ENCODE results near the gene PGAP3.
"Not testable (repeated sequence)": the region's sequence is repeated elsewhere in the genome, so short reads cannot be mapped to it uniquely, and the experiment has no call there.

The PGAP3 gene

DNA sequence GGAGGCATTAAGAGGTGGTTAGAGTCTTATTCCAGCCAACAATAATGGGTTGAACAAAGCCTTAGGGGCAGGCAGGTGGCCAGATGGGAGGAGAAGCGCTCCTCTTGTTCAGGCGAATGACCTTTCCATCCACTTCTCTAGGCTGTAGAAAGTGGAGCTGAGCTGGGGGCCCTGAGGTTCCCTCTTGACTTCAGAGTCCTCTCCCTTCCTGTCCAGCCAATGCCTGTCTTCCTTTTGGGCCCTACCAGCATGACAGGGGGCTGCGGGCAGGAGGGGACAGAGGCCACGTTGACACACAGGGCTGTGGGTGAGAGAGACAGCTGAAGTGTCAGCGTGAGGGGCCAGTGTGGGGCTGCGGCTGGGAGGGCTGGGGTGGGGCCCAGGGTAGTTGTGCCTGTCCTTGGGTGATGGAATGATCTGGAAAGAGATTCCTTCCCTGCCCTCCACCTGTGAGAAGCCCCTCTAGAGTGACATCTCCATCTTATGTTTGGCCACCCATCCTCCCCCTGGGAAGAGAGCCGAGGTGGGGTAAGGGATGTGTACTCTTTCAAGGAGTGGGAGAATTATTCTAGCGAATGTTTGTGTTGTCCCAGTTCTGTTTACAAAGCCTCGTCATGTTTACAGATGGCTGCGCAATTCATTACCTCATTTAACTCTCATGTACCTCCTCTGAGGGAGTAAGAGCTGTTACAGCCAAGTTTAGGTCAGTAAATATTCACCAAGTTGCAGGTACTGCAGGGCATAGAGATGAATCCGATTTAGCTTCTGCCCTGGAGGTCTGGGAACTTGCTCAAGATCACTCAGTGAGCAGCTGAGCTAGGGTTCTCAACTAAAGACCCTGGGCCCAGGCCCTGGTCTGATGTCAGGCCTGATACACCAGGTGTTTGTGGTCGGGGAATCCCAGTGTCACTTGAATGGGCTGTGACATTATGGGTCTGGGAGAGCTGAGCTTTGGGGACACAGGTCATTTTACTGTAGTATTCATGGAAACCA is 15.3 kb upstream of the PGAP3 start:
- H3K4me3 ChIP-seq (ENCODE audit: low read depth, low read length), result no peak overlapping the region
- TF ChIP-seq MYC (IDR thresholded peaks at IDR 0.05; ENCODE audit: low read depth, low read length) (no peak), POLR2A (IDR thresholded peaks at IDR 0.05; ENCODE audit: extremely low read depth, insufficient read length) (no peak)
- TF ChIP-seq, protein P1, sequence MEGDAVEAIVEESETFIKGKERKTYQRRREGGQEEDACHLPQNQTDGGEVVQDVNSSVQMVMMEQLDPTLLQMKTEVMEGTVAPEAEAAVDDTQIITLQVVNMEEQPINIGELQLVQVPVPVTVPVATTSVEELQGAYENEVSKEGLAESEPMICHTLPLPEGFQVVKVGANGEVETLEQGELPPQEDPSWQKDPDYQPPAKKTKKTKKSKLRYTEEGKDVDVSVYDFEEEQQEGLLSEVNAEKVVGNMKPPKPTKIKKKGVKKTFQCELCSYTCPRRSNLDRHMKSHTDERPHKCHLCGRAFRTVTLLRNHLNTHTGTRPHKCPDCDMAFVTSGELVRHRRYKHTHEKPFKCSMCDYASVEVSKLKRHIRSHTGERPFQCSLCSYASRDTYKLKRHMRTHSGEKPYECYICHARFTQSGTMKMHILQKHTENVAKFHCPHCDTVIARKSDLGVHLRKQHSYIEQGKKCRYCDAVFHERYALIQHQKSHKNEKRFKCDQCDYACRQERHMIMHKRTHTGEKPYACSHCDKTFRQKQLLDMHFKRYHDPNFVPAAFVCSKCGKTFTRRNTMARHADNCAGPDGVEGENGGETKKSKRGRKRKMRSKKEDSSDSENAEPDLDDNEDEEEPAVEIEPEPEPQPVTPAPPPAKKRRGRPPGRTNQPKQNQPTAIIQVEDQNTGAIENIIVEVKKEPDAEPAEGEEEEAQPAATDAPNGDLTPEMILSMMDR (IDR thresholded peaks at IDR 0.05; ENCODE audit: low read depth, low read length), result no peak
- TF ChIP-seq, protein P2, sequence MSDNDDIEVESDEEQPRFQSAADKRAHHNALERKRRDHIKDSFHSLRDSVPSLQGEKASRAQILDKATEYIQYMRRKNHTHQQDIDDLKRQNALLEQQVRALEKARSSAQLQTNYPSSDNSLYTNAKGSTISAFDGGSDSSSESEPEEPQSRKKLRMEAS (IDR thresholded peaks at IDR 0.05; ENCODE audit: low read depth, low read length), result no peak
- DNase-seq (ENCODE audit: low read depth), result no peak

DNA sequence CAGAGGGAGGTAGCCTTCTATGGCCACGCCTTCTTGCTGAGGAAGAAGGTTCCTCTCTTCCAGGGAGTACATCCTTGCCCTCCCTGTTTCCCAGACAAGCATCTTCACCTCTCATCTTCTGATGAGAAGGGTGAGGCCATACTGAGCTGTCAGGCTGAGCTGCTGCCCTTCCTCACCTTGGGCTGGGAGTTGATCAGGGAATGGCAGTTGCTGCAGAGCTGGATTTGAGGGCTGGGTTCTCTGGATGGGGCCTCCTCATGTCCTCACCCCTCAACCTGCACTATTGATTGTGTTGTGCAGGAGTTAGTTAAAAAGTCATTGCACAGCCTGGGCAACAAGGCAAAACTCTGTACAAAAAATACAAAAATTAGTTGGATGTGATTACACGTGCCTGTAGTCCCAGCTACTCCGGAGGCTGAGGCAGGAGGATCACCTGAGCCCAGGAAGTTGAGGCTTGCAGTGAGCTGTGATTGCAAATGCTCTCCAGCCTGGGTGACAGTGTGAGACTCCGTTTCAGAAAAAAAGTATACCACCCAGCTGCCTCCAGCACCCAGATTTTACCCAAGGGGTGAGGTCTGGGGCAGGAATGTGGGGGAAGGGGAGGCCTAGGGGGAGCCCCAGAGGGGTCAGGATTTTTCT is 14.0 kb upstream of the PGAP3 start:
- H3K4me3 ChIP-seq (ENCODE audit: low read depth, low read length), result no peak overlapping the region
- no peak for DNase-seq (ENCODE audit: low read depth)
- TF ChIP-seq, protein P1 (IDR thresholded peaks at IDR 0.05; ENCODE audit: low read depth, low read length), result no peak
- no peak for TF ChIP-seq MYC (IDR thresholded peaks at IDR 0.05; ENCODE audit: low read depth, low read length)
- no peak for TF ChIP-seq POLR2A (IDR thresholded peaks at IDR 0.05; ENCODE audit: extremely low read depth, insufficient read length)
- TF ChIP-seq, protein P2 (IDR thresholded peaks at IDR 0.05; ENCODE audit: low read depth, low read length), result no peak

DNA sequence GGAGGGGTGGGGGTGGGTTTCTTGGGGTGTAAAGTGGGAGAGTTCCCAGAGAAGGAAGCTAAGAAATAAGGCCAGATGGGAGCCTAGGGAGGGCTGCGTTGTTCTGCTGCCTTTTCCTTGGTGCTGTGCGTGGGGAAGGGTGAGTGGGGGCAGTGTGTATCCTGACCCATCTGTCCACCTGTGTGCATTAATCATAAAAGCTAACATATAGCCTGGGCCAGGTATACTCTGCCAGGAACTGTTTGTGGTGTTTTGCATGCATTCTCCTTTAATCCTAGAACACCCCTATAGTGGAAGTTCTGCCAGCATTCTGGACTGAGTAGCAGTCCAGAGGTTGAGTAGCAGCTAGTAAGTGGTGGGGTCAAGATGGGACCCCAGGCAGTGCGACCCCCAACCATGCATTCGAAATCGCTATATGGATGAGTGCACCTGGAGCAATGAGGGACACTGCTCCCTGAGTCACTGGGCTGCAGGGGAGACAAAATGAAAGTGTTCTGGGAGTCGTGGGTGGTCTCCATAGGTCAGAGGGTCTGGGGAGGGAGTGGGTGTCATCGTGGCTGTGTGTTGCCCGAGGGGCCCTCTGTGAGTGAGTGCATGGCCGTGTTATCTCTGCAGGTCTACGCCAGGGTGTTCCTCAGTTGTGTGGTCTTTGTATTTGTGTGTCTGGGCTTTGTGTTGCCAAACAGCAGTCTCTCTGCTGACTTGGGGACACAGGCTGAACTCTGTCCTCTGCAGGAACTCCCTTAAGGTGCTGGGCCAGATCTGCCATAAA is 13.3 kb upstream of the PGAP3 start:
- DNase-seq (ENCODE audit: low read depth), result no peak
- H3K4me3 ChIP-seq (ENCODE audit: low read depth, low read length), result no peak overlapping the region
- TF ChIP-seq POLR2A (IDR thresholded peaks at IDR 0.05; ENCODE audit: extremely low read depth, insufficient read length), result no peak
- TF ChIP-seq, protein P2 (IDR thresholded peaks at IDR 0.05; ENCODE audit: low read depth, low read length), result no peak
- TF ChIP-seq, protein P1 (IDR thresholded peaks at IDR 0.05; ENCODE audit: low read depth, low read length), result no peak
- TF ChIP-seq MYC (IDR thresholded peaks at IDR 0.05; ENCODE audit: low read depth, low read length), result no peak

DNA sequence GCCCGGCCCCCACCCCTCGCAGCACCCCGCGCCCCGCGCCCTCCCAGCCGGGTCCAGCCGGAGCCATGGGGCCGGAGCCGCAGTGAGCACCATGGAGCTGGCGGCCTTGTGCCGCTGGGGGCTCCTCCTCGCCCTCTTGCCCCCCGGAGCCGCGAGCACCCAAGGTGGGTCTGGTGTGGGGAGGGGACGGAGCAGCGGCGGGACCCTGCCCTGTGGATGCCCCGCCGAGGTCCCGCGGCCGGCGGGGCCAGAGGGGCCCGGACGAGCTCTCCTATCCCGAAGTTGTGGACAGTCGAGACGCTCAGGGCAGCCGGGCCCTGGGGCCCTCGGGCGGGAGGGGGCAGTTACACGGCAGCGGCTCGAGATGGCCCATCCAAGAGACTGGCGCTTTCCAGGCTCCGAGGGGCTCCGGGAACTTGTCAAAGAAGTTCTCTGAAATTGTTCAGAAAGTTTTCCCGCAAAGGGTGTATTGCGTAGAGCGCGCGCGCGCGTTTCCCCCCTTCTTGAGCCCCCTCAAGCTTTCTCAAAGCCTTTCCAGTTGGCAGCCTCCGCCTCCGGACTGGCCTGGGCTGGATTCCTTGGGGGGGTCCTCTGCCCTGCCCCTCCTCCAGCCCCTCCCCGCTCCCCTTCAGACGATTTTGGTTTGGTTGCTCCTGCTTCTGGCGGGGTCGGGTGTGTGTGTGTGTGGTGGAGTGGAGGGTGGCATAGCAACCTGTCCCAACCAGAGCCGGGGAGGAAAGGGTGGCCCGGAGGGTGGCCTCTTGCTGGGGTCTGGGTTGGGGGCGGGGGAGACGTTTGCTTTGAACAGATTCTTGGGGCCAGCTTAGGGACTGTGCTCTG is 12.5 kb upstream of the PGAP3 start:
- DNase-seq (ENCODE audit: low read depth), result no peak
- TF ChIP-seq MYC (IDR thresholded peaks at IDR 0.05; ENCODE audit: low read depth, low read length) (no peak), POLR2A (IDR thresholded peaks at IDR 0.05; ENCODE audit: extremely low read depth, insufficient read length) (no peak)
- TF ChIP-seq, protein P2 (IDR thresholded peaks at IDR 0.05; ENCODE audit: low read depth, low read length), result no peak
- TF ChIP-seq, protein P1 (IDR thresholded peaks at IDR 0.05; ENCODE audit: low read depth, low read length), result no peak
- no peak overlapping the region for H3K4me3 ChIP-seq (ENCODE audit: low read depth, low read length)

DNA sequence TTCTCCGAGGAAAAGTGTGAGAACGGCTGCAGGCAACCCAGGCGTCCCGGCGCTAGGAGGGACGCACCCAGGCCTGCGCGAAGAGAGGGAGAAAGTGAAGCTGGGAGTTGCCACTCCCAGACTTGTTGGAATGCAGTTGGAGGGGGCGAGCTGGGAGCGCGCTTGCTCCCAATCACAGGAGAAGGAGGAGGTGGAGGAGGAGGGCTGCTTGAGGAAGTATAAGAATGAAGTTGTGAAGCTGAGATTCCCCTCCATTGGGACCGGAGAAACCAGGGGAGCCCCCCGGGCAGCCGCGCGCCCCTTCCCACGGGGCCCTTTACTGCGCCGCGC is 11.9 kb upstream of the PGAP3 start, which contains the start of gene ERBB2:
ERBB2 (plus strand) TSS at position 247 of the 330 bp plus-strand sequence. CDS start 175 bp downstream, outside the sequence.
- TF ChIP-seq, protein P2 (IDR thresholded peaks at IDR 0.05; ENCODE audit: low read depth, low read length), result no peak
- TF ChIP-seq, protein P1 (IDR thresholded peaks at IDR 0.05; ENCODE audit: low read depth, low read length), result no peak
- TF ChIP-seq MYC (IDR thresholded peaks at IDR 0.05; ENCODE audit: low read depth, low read length) (no peak), POLR2A (IDR thresholded peaks at IDR 0.05; ENCODE audit: extremely low read depth, insufficient read length) (no peak)
- no peak within 1 kb of the TSS for H3K4me3 ChIP-seq (ENCODE audit: low read depth, low read length)
- DNase-seq (ENCODE audit: low read depth), result no peak

DNA sequence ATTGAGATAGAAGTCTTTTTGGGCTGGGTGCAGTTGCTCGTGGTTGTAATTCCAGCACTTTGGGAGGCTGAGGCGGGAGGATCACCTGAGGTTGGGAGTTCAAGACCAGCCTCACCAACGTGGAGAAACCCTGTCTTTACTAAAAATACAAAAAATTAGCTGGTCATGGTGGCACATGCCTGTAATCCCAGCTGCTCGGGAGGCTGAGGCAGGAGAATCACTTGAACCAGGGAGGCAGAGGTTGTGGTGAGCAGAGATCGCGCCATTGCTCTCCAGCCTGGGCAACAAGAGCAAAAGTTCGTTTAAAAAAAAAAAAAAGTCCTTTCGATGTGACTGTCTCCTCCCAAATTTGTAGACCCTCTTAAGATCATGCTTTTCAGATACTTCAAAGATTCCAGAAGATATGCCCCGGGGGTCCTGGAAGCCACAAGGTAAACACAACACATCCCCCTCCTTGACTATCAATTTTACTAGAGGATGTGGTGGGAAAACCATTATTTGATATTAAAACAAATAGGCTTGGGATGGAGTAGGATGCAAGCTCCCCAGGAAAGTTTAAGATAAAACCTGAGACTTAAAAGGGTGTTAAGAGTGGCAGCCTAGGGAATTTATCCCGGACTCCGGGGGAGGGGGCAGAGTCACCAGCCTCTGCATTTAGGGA is 11.4 kb upstream of the PGAP3 start:
- not testable (repeated sequence) for H3K4me3 ChIP-seq (ENCODE audit: low read depth, low read length); DNase-seq (ENCODE audit: low read depth)
